ENCODE measurements around the gene ERFE. TPM values are rescaled to one million over a fixed set of nuclear protein-coding genes. Genes with fewer than 3 reads are reported as not detected.

Gene ERFE
- total RNA-seq, 1 donor from 2014 or later, result 0.44 TPM

- intact Hi-C loops (cut with micrococcal nuclease), result no loop called here
- Histone ChIP-seq H3K9me3 (replicated peaks) (no peaks in the 10 kb centered on the region), H3K27me3 (ENCODE audit: low read depth) (peaks cover 7% of the 10 kb centered on the region), H3K27ac (replicated peaks) (peak overlapping the region; percentile 94), H3K36me3 (peaks cover 7% of the 10 kb centered on the region), H3K4me3 (peak overlapping the region; percentile 65), H3K4me1 (peaks cover 76% of the 10 kb centered on the region)
- TF ChIP-seq CTCF (IDR thresholded peaks at IDR 0.05; ENCODE audit: borderline replicate concordance), result peak; percentile 68
- DNase-seq, result peak; percentile 31
These were observed 19.4 kb upstream of the ERFE start for GRCh38 chr2:238139196-238140039.

GRCh38 chr2:238140040-238140439 lies 18.7 kb upstream of the ERFE start:
- peaks cover 76% of the 10 kb centered on the region for H3K4me1 ChIP-seq
- intact Hi-C loops (cut with micrococcal nuclease), result no loop called here

GRCh38 chr2:238140721-238141540 lies 17.8 kb upstream of the ERFE start:
- peaks cover 9% of the 10 kb centered on the region for H3K36me3 ChIP-seq
- H3K27me3 ChIP-seq (ENCODE audit: low read depth), result peaks cover 7% of the 10 kb centered on the region
- intact Hi-C loops (cut with micrococcal nuclease), result no loop called here
- TF ChIP-seq CTCF (IDR thresholded peaks at IDR 0.05; ENCODE audit: borderline replicate concordance), result no peak
- no peak overlapping the region for H3K27ac ChIP-seq (replicated peaks)
- H3K4me3 ChIP-seq, result peak overlapping the region; percentile 56
- no peak for DNase-seq
- peaks cover 76% of the 10 kb centered on the region for H3K4me1 ChIP-seq
- H3K9me3 ChIP-seq (replicated peaks), result no peaks in the 10 kb centered on the region

More at GRCh38 chr2:238140040-238140439, 18.7 kb upstream of the ERFE start:
- TF ChIP-seq CTCF (IDR thresholded peaks at IDR 0.05; ENCODE audit: borderline replicate concordance), result no peak
- H3K27ac ChIP-seq (replicated peaks), result no peak overlapping the region
- H3K27me3 ChIP-seq (ENCODE audit: low read depth), result peaks cover 7% of the 10 kb centered on the region
- no peak for DNase-seq
- H3K4me3 ChIP-seq, result peak overlapping the region; percentile 65
- H3K9me3 ChIP-seq (replicated peaks), result no peaks in the 10 kb centered on the region
- H3K36me3 ChIP-seq, result peaks cover 7% of the 10 kb centered on the region

GRCh38 chr2:238141541-238142318 lies 17.0 kb upstream of the ERFE start:
- DNase-seq, result peak; percentile 36
- H3K36me3 ChIP-seq, result peaks cover 9% of the 10 kb centered on the region
- intact Hi-C loops (cut with micrococcal nuclease), result no loop called here
- peak overlapping the region; percentile 56 for H3K4me3 ChIP-seq
- H3K4me1 ChIP-seq, result peaks cover 70% of the 10 kb centered on the region
- no peak for TF ChIP-seq CTCF (IDR thresholded peaks at IDR 0.05; ENCODE audit: borderline replicate concordance)
- H3K27ac ChIP-seq (replicated peaks), result peak overlapping the region; percentile 67
- peaks cover 7% of the 10 kb centered on the region for H3K27me3 ChIP-seq (ENCODE audit: low read depth)
- no peaks in the 10 kb centered on the region for H3K9me3 ChIP-seq (replicated peaks)

Measured in left ventricle myocardium inferior (tissue), 1 donor.